Hepatocyte (in vitro differentiated cells): ENCODE data around the gene PTPRN2.

Experiments
- CTCF ChIP-seq: fragments of 200-600 bp; sonication (generic); IDR thresholded peaks from 2 replicates; pipeline ENCODE4 v1.5.1; 2016; ENCODE audit warnings: antibody characterized with exemption, mild to moderate bottlenecking; ENCODE audit not compliant: poor library complexity
- EZH2 ChIP-seq: fragments of 200-600 bp; sonication (generic); IDR thresholded peaks from 2 replicates; pipeline ENCODE4 v1.6.1; 2016; ENCODE audit warnings: antibody characterized with exemption, mild to moderate bottlenecking, borderline replicate concordance

- TF ChIP-seq CTCF (no peak), EZH2 (no peak)
Observed at GRCh38 chr7:158110661-158111048, 477.0 kb downstream of the PTPRN2 start.
